Neuronal stem cell (in vitro differentiated cells): ENCODE measurements around the gene HMCN1.
A peak's percentile ranks its signal among the peaks of the same experiment; 100 is the strongest.

Experiments
- DNase-seq: peaks from one replicate; pipeline ENCODE4 v3.0.0-alpha.2; 2013; ENCODE audit warnings: low spot score
- H2AFZ ChIP-seq: one replicate; pipeline ENCODE4 v1.6.1; 2013; ENCODE audit warnings: mild to moderate bottlenecking, low read length, inconsistent platforms
- H2AK5ac ChIP-seq: 2 replicates; pipeline ENCODE4 v1.6.1; 2013; ENCODE audit warnings: low read depth, mild to moderate bottlenecking, inconsistent platforms, low read length, moderate library complexity, mixed read lengths
- H2BK120ac ChIP-seq: 2 replicates; pipeline ENCODE4 v1.6.1; 2013; ENCODE audit warnings: low read depth, mild to moderate bottlenecking, inconsistent platforms, low read length, moderate library complexity, mixed read lengths
- H2BK12ac ChIP-seq: one replicate; pipeline ENCODE4 v1.6.1; 2013; ENCODE audit warnings: low read length, inconsistent platforms
- H2BK15ac ChIP-seq: 2 replicates; pipeline ENCODE4 v1.6.1; 2013; ENCODE audit warnings: mild to moderate bottlenecking, low read length, inconsistent platforms, mixed read lengths
- H2BK5ac ChIP-seq: one replicate; pipeline ENCODE4 v1.6.1; 2013; ENCODE audit warnings: inconsistent platforms, mild to moderate bottlenecking, low read length, moderate library complexity
- H3K14ac ChIP-seq: one replicate; pipeline ENCODE4 v1.6.1; 2013; ENCODE audit warnings: low read length, inconsistent platforms
- H3K18ac ChIP-seq: 2 replicates; pipeline ENCODE4 v1.6.1; 2013; ENCODE audit warnings: low read length, inconsistent platforms
- H3K23ac ChIP-seq: 2 replicates; pipeline ENCODE4 v1.6.1; 2013; ENCODE audit warnings: low read depth, mild to moderate bottlenecking, mixed read lengths, low read length, inconsistent platforms; ENCODE audit not compliant: poor library complexity
- H3K27ac ChIP-seq: replicated peaks from 3 replicates; pipeline ENCODE4 v1.5.1; 2013; ENCODE audit warnings: low read length, inconsistent platforms
- H3K27me3 ChIP-seq, 3 experiments: 2 replicates each; pipeline ENCODE4 v1.6.1; 2013; ENCODE audit warnings: low read length in 3 of 3, mild to moderate bottlenecking in 2 of 3, inconsistent platforms in 1 of 3, low read depth in 1 of 3, mixed read lengths in 1 of 3, moderate library complexity in 1 of 3; ENCODE audit not compliant: control insufficient read depth in 3 of 3, insufficient read depth in 3 of 3
- H3K36me3 ChIP-seq, 2 donors: replicated peaks in 1 of 2; 2 replicates each; pipeline ENCODE4 v1.6.1; 2013; ENCODE audit warnings: low read length in 2 of 2; ENCODE audit not compliant: control insufficient read depth in 2 of 2, insufficient read depth in 2 of 2
- H3K4ac ChIP-seq: 2 replicates; pipeline ENCODE4 v1.6.1; 2013; ENCODE audit warnings: inconsistent platforms, mild to moderate bottlenecking, low read length, moderate library complexity
- H3K4me1 ChIP-seq, 2 donors: 1 replicate in 1 of 2; 2 replicates in 1 of 2; pipeline ENCODE4 v1.6.1; 2013; ENCODE audit warnings: low read length in 2 of 2, low read depth in 1 of 2; ENCODE audit not compliant: control insufficient read depth in 2 of 2, insufficient read depth in 1 of 2
- H3K4me2 ChIP-seq: one replicate; pipeline ENCODE4 v1.6.1; 2013; ENCODE audit warnings: mild to moderate bottlenecking, low read length, inconsistent platforms; ENCODE audit not compliant: insufficient read depth, poor library complexity, severe bottlenecking
- H3K4me3 ChIP-seq, 2 donors: 2 replicates each; pipeline ENCODE4 v1.5.1; 2013; ENCODE audit warnings: low read length in 2 of 2, mild to moderate bottlenecking in 2 of 2, inconsistent platforms in 1 of 2, moderate library complexity in 1 of 2
- H3K79me1 ChIP-seq: one replicate; pipeline ENCODE4 v1.6.1; 2013; ENCODE audit warnings: low read depth, mild to moderate bottlenecking, inconsistent platforms, low read length, moderate library complexity
- H3K9ac ChIP-seq: one replicate; pipeline ENCODE4 v1.6.1; 2013; ENCODE audit warnings: mild to moderate bottlenecking, low read depth, low read length, inconsistent platforms; ENCODE audit not compliant: poor library complexity
- H3K9me3 ChIP-seq, 2 donors: replicated peaks in 1 of 2; 2 replicates each; pipeline versions ENCODE3 to v1.6.1; 2013; ENCODE audit warnings: low read length in 2 of 2, mild to moderate bottlenecking in 2 of 2, inconsistent platforms in 1 of 2, low read depth in 1 of 2, mixed read lengths in 1 of 2, moderate library complexity in 1 of 2; ENCODE audit not compliant: control insufficient read depth in 2 of 2, insufficient read depth in 1 of 2
- H4K8ac ChIP-seq: one replicate; pipeline ENCODE4 v1.6.1; 2013; ENCODE audit warnings: low read depth, mild to moderate bottlenecking, inconsistent platforms, low read length, moderate library complexity
- H4K91ac ChIP-seq: one replicate; pipeline ENCODE4 v1.6.1; 2013; ENCODE audit warnings: low read length, low read depth, mild to moderate bottlenecking, inconsistent platforms; ENCODE audit not compliant: poor library complexity
- WGBS, 2 donors: extraction: QIAGEN DNeasy Blood & Tissue Kit; methylation state at CpG; one replicate each; pipeline ENCODE4 v1.1.7; 2013; ENCODE audit warnings: missing lambda C conversion rate in 2 of 2, mixed read lengths in 1 of 2; ENCODE audit not compliant: insufficient read length in 2 of 2, insufficient replicate concordance in 1 of 2; ENCODE audit errors: extremely low coverage in 2 of 2; 5-methylcytosine and 5-hydroxymethylcytosine counted together

Gene HMCN1

GRCh38 chr1:185731446-185731845 is 2.7 kb upstream of the HMCN1 start:
- Histone ChIP-seq H3K4me3 (no peak overlapping the region), H3K79me1 (no peaks in the 10 kb centered on the region), H3K9me3 (no peaks in the 10 kb centered on the region), H2BK120ac (no peak overlapping the region), H3K23ac (no peak overlapping the region), H2AK5ac (no peak overlapping the region), H3K27ac (no peak overlapping the region), H3K4me2 (no peak overlapping the region), H2BK5ac (no peak overlapping the region), H3K14ac (no peak overlapping the region), H3K36me3 (no peaks in the 10 kb centered on the region), H3K18ac (no peak overlapping the region), H3K4ac (no peak overlapping the region), H2AFZ (no peak overlapping the region), H2BK15ac (no peak overlapping the region), H2BK12ac (no peak overlapping the region), H3K4me1 (no peaks in the 10 kb centered on the region), H3K9ac (no peak overlapping the region), H3K27me3 (peaks cover 0 to 26% (median 0%) of the 10 kb centered on the region in 3 experiments), H4K91ac (no peak overlapping the region), H4K8ac (no peak overlapping the region)
- no CpG with 5 or more reads among the region's 1 CpG for WGBS, 2 donors
- no peak for DNase-seq

- H3K4me3 ChIP-seq, result no peak overlapping the region
- no peaks in the 10 kb centered on the region for H3K79me1 ChIP-seq
- peaks cover 0 to 26% (median 0%) of the 10 kb centered on the region in 3 experiments for H3K27me3 ChIP-seq
- no peak overlapping the region for H2AFZ ChIP-seq
- H4K91ac ChIP-seq, result no peak overlapping the region
- H3K18ac ChIP-seq, result no peak overlapping the region
- H3K14ac ChIP-seq, result no peak overlapping the region
- DNase-seq, result no peak
- no peaks in the 10 kb centered on the region for H3K4me1 ChIP-seq
- no peak overlapping the region for H3K4ac ChIP-seq
- no peak overlapping the region for H4K8ac ChIP-seq
- no peak overlapping the region for H3K9ac ChIP-seq
- H2BK15ac ChIP-seq, result no peak overlapping the region
- H3K4me2 ChIP-seq, result no peak overlapping the region
- H3K36me3 ChIP-seq, result no peaks in the 10 kb centered on the region
- no peak overlapping the region for H3K27ac ChIP-seq
- no peak overlapping the region for H2BK5ac ChIP-seq
- no peak overlapping the region for H3K23ac ChIP-seq
- no peak overlapping the region for H2BK120ac ChIP-seq
- no peaks in the 10 kb centered on the region for H3K9me3 ChIP-seq
- no peak overlapping the region for H2BK12ac ChIP-seq
- whole genome bisulfite sequencing, 2 donors, result no CpG with 5 or more reads among the region's 5 CpGs
- no peak overlapping the region for H2AK5ac ChIP-seq
Observed at GRCh38 chr1:185732951-185733350, 1.2 kb upstream of the HMCN1 start.

- Histone ChIP-seq H3K23ac (no peak overlapping the region), H3K79me1 (no peaks in the 10 kb centered on the region), H3K9ac (no peak overlapping the region), H2AFZ (peak overlapping the region; percentile 94), H2BK5ac (no peak overlapping the region), H2BK12ac (no peak overlapping the region), H3K4me2 (peak overlapping the region; percentile 95), H3K9me3 (no peaks in the 10 kb centered on the region), H2BK15ac (no peak overlapping the region), H3K36me3 (no peaks in the 10 kb centered on the region), H2AK5ac (no peak overlapping the region), H3K27me3 (peaks cover 0 to 26% (median 0%) of the 10 kb centered on the region in 3 experiments), H4K91ac (no peak overlapping the region), H3K4me1 (no peaks in the 10 kb centered on the region), H3K27ac (no peak overlapping the region), H2BK120ac (no peak overlapping the region), H3K4ac (no peak overlapping the region), H3K4me3 (peak overlapping the region; percentile 40 to 86), H4K8ac (no peak overlapping the region), H3K18ac (no peak overlapping the region), H3K14ac (no peak overlapping the region)
- no CpG with 5 or more reads among the region's 10 CpGs for WGBS, 2 donors
- no peak for DNase-seq
Observed at GRCh38 chr1:185734929-185735700, 924 bp downstream of the HMCN1 start.

GRCh38 chr1:185735701-185736064 is 1.5 kb downstream of the HMCN1 start:
- H4K91ac ChIP-seq, result no peak overlapping the region
- H3K4me3 ChIP-seq, result no peak overlapping the region
- no peaks in the 10 kb centered on the region for H3K4me1 ChIP-seq
- H2BK120ac ChIP-seq, result no peak overlapping the region
- no peak overlapping the region for H3K23ac ChIP-seq
- H3K36me3 ChIP-seq, result no peaks in the 10 kb centered on the region
- H2AK5ac ChIP-seq, result no peak overlapping the region
- H3K9ac ChIP-seq, result no peak overlapping the region
- peaks cover 0 to 26% (median 0%) of the 10 kb centered on the region in 3 experiments for H3K27me3 ChIP-seq
- no peaks in the 10 kb centered on the region for H3K9me3 ChIP-seq
- no peak overlapping the region for H3K14ac ChIP-seq
- DNase-seq, result no peak
- H3K18ac ChIP-seq, result no peak overlapping the region
- no peak overlapping the region for H4K8ac ChIP-seq
- H3K4me2 ChIP-seq, result no peak overlapping the region
- H2BK15ac ChIP-seq, result no peak overlapping the region
- no peak overlapping the region for H3K27ac ChIP-seq
- no peak overlapping the region for H2BK5ac ChIP-seq
- H3K4ac ChIP-seq, result no peak overlapping the region
- H3K79me1 ChIP-seq, result no peaks in the 10 kb centered on the region
- H2BK12ac ChIP-seq, result no peak overlapping the region
- WGBS, 2 donors, result no CpG with 5 or more reads among the region's 3 CpGs
- no peak overlapping the region for H2AFZ ChIP-seq
